IPS-18c (cell line): ENCODE data around the gene USP49.
"Not testable (repeated sequence)": the region's sequence is repeated elsewhere in the genome, so short reads cannot be mapped to it uniquely, and the experiment has no call there.

Experiments used
- H3K4me3 ChIP-seq: 2 replicates; pipeline ENCODE4 v1.7.0; 2013; ENCODE audit warnings: low read depth, mild to moderate bottlenecking, low read length, moderate library complexity; ENCODE audit not compliant: insufficient read depth
- H3K9me3 ChIP-seq: one replicate; pipeline ENCODE4 v1.6.1; 2013; ENCODE audit warnings: mild to moderate bottlenecking, low read length, moderate library complexity; ENCODE audit not compliant: control insufficient read depth, insufficient read depth

The USP49 gene

DNA sequence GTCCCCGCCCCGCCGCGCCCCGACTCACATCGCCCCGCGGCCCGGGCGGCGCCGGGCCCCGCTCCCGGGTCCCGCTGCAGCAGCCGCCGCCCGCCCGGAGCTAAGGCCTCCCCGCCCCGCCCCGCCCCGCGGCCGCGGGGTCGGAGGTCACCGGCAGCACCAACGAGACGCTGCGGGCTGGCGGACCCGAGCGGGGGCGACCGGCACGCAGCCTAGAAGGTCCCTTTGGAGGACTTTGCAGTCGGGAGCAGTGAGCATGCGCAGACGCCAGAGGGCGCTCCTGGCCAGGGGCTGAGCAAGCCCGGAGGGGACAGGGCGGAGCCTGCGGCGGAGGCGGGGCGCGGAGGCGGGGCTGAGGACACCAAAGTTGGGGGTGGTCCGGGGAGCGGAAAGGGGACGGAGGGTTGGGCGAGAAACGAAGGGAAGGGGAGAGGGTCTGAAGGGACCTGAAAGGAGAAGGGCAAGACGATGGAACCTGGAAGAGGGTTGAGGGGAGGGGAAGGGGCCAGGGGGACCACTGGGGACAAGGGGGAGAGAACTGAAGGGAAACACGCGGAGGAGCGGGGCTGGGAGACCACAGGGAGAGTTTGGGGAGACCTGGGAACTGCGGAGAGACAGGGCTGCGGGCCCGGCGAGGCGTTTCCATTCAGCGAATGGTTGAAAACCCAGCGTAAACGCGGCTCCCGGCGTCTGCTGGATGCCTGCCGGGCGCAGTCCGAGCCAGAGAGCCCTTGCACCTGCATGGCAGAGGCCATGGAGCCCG, 115.2 kb downstream of the USP49 start, which contains the start of gene FRS3:
Gene FRS3, minus strand, starts transcription at position 113 of the 763 bp plus-strand sequence. CDS start 2,913 bp downstream, outside the sequence.
- H3K9me3 ChIP-seq: no peaks in the 10 kb centered on the region
- peak within 1 kb of the TSS; percentile 74 for H3K4me3 ChIP-seq

GRCh38 chr6:41779336-41779735, 115.8 kb downstream of the USP49 start:
- Histone ChIP-seq H3K4me3 (peak overlapping the region; percentile 74), H3K9me3 (no peaks in the 10 kb centered on the region)

GRCh38 chr6:41778895-41779294, 116.3 kb downstream of the USP49 start:
- peak overlapping the region; percentile 74 for H3K4me3 ChIP-seq
- H3K9me3 ChIP-seq: no peaks in the 10 kb centered on the region

DNA sequence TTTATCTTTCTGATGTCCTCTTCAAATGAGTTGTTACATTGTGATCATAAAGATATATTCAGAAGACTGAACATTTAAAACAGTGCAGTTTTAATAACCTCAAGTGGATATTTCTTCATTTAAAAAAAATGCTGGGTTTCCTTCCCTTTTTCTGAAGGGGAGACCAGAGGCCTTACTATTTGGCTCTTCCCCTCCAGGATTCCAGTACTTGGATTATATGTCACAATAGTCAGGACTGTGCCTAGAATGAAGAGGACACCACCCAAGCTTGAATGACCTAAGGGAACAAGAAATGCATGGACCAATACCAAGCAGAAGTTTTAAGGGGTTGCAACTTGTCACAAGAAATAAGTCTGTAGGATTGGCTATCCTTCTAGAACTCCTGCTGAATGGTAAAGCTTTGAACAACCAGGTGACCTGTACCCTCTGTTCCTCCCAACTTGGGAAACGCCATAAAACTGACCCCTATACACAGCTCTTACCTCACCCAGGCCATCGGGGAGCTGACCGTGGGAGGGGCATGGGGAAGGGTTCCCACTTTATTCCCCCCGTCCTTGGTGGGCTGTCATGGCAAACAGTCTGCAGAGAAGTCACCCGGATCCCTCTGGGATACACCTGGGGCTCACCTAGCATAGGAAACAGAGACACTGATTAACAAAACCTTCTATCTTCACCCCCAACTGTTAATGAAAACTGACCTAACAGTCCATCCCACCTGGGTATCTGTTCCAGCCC, 117.5 kb downstream of the USP49 start:
- Histone ChIP-seq H3K9me3 (no peaks in the 10 kb centered on the region), H3K4me3 (no peak overlapping the region)

- no peak overlapping the region for H3K4me3 ChIP-seq
- no peaks in the 10 kb centered on the region for H3K9me3 ChIP-seq
Measured at GRCh38 chr6:41775293-41775882, 119.8 kb downstream of the USP49 start.

- no peak overlapping the region for H3K4me3 ChIP-seq
- H3K9me3 ChIP-seq: no peaks in the 10 kb centered on the region
Measured at GRCh38 chr6:41774841-41775240, 120.3 kb downstream of the USP49 start.

DNA sequence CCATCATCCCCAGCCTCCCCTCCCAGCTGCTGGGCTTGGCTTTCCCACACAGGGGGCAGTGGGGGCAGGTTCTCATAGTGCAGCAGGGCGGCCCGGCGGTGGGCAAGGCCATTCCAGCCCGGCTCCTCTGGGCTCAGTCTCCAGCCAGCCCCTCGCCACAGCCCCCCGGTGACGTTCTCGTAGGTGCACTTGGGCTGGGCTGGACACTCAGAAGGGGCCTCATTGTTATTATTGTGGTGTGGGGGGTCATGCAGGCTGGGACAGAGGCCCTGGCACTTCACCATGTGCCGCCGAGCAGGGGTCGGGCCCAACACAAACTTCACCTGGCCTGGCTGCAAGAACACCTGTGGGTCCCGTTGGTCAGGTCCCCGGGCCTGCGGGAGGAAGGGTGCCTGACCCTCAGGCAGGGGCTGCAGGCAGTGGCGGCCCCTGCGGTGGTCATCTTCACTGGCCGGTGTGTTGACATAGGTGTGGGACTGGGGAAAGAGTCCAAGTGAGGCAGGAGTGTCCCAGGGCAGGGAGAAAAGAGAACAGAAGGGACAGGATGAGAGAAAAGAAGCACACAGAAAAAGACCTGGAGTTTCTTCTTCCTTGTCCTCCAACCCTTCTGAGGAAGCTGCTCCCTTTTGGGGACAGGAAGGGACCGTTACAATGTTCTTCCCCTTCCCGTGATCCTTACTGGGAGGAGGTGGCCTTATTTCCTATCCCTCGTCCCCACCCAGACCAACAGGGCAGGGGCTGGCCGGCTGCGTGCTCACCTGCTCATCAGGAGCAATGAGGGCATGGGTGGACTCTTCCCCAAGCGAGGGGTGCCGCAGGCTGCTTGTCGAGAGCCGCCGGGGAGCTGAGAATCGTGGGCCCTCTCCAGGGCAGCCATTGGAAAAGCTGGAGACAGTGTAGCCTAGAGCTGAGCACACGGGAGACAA, 123.9 kb downstream of the USP49 start:
- H3K4me3 ChIP-seq: no peak overlapping the region
- H3K9me3 ChIP-seq: no peaks in the 10 kb centered on the region

- Histone ChIP-seq H3K9me3 (no peaks in the 10 kb centered on the region), H3K4me3 (no peak overlapping the region)
Measured at GRCh38 chr6:41770381-41771057, 124.7 kb downstream of the USP49 start.

DNA sequence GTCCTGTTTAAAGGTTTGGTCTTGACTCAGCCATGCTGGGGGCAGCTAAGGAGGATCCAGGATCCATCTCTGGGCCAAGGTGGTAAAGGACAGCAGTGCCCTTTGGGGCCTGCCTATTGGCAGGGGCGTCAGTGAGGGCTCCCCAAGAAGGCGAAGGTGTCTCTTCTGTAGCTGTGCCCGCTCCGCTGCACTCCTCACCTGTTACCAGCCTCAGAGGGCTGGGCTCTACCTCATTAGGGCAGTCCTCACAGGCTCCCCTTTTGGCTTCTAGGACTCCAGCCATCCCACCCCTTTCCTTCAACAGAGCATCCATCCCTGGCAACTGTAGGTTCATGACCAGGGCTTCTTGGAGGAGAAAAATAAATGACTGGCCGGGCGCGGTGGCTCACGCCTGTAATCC, 125.8 kb downstream of the USP49 start:
- Histone ChIP-seq H3K9me3 (no peaks in the 10 kb centered on the region), H3K4me3 (no peak overlapping the region)

DNA sequence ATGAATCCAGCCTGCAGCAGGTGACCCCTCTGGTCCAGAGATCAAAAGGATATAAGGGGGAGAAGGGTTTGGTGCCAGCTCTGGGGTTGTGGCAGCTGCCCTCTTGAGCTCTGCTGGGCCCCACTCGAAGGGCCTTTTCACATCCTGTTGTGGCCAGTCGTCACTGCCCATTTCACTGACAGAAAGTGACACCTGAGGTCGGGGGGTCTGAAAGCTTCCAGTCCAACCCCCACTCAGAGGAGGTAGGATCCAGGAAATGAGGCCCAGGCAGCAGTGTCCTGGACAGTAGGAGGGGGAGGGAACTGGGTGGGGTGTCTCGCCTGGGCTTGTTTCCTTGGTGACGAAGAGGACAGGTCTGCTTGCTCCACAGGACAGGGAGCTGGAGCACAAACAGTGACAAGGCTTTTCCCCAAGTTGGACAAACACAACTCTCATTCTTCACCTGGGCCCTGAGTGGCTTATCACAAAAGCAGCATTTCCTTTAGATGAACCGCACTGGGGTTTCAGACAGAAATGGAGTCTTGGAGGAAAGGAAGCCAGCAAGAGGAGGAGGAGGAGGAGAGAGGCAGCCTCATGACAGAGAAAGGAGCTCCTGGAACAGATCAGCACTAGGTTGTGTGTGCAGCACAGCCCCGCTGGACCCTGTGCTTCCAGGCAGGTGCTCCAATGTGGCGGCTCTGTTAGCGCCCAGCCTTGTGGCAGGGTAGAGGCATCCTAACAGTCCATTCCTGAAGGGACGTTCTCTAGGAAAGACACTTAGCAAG, 126.4 kb downstream of the USP49 start:
- no peaks in the 10 kb centered on the region for H3K9me3 ChIP-seq
- no peak overlapping the region for H3K4me3 ChIP-seq

DNA sequence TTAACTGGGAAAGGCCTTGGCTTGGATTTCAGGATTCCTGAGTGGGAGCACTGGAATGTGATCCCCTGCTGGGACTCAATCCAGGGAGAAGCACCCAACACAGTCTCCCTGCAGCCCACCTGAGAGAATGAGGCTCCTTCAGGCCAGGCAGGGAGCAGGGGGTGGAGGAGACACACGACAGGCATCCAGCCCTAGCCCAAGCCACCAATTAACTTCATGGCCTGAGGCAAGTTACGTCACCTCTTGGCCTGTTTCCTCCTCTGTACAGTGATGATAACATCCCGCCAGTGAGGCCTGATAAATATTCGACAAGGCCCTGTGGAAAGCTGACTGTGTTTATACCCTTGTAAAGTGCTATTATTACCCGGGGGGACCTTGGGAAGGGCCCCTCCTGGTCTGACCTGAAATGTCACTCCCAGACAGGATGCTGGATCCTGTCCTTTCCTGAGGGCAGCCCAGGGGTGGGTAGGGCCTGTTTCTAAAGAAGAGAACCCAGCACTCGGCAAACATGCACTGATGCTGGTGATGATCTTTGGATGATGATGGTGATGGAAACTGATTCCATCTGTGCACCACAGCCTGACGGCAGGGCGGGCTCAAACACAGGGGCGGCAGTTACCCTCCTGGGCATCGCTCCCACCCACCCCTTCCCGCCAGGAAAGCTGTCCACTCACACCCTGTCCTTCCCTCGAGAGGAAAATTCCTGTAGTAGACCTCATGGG, 127.9 kb downstream of the USP49 start:
- no peaks in the 10 kb centered on the region for H3K9me3 ChIP-seq

DNA sequence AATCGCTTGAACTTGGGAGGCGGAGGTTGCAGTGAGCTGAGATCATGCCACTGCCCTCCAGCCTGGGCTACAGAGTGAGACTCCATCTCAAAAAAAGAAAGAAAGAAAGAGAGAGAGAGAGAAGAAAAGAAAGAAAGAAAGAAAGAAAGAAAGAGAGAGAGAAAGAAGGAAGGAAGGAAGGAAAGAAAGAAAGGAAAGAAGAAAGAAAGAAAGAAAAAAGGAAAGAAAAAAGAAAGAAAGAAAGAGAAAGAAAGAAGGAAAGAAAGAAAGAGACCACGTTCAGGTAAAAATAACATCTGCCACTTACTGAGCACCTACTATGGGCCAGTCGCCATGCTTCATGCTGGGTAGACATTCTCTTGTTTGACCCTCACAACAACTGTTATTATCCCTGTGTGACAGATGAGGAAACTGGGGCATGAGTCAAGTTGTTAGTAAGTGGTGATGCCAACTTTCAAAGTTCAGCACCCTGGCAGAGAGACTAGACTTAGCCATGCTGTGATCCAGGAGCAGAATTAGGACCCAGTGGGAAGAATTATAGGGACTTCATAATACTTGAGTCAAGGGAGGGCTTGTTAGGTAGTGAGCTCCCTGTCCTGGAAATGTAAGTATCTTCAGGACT, 129.0 kb downstream of the USP49 start:
- not testable (repeated sequence) for H3K4me3 ChIP-seq, H3K9me3 ChIP-seq

More for the DNA sequence above, 127.9 kb downstream of the USP49 start:
- H3K4me3 ChIP-seq: no peak overlapping the region

DNA sequence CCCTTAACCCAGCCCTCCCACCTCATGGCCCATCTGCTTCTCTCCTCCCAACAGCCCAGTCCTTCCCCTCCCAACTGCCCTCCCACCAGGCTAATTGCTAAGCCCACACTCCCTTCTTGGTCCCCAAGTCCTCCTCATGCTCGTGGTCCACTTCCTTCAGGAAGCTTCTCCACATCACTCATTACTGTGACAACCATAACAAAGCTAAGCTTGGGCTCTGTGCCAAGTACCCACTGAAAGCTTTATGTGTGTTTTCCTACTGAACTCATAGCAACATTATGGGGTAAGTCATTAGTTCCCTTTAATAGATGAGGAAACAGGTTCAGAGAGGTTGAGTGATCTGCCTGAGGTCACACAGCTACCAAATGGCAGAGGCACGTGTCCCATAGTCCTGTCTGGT, 131.7 kb downstream of the USP49 start:
- peaks cover 2% of the 10 kb centered on the region for H3K9me3 ChIP-seq

GRCh38 chr6:41759905-41760579, 135.1 kb downstream of the USP49 start:
- H3K9me3 ChIP-seq: peaks cover 2% of the 10 kb centered on the region

More for the DNA sequence above, 131.7 kb downstream of the USP49 start:
- H3K4me3 ChIP-seq: no peak overlapping the region

More at GRCh38 chr6:41759905-41760579, 135.1 kb downstream of the USP49 start:
- H3K4me3 ChIP-seq: no peak overlapping the region
